Stimulated activated CD4-positive, alpha-beta T cell treated with anti-CD3 and anti-CD28 coated beads, TNF-alpha, amount 100 ng/mL, for 4 hours (primary cell): Measurements from ENCODE around the gene POLR3K.
"Not testable (repeated sequence)": the region's sequence is repeated elsewhere in the genome, so short reads cannot be mapped to it uniquely, and the experiment has no call there.

Experiments
- DNase-seq, 3 experiments: peaks; one replicate each; pipeline ENCODE4 v3.0.0-alpha.2; 2020; ENCODE audit warnings: low read depth in 3 of 3

The POLR3K gene

GRCh38 chr16:65745-66144, 12.3 kb upstream of the POLR3K start:
- DNase-seq, result peak; percentile 71 to 78 (median 72)

DNA sequence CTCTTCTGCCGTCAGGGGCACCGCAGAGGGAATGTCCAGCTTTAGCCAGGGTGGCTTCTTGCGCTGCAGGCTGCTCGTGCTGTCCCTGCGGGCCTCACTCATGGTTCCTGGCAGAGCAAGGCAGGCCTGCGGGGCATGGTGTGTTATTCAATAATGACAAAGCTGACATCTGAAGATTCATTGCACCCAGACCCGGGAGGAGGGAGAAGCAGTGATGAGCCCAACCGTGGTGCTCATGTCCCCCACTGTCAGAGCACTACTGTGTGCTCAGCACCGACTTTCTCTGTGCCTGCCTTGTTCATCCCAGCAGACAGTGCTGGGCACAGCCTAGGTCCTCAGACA, 11.5 kb upstream of the POLR3K start:
- DNase-seq, result no peak

DNA sequence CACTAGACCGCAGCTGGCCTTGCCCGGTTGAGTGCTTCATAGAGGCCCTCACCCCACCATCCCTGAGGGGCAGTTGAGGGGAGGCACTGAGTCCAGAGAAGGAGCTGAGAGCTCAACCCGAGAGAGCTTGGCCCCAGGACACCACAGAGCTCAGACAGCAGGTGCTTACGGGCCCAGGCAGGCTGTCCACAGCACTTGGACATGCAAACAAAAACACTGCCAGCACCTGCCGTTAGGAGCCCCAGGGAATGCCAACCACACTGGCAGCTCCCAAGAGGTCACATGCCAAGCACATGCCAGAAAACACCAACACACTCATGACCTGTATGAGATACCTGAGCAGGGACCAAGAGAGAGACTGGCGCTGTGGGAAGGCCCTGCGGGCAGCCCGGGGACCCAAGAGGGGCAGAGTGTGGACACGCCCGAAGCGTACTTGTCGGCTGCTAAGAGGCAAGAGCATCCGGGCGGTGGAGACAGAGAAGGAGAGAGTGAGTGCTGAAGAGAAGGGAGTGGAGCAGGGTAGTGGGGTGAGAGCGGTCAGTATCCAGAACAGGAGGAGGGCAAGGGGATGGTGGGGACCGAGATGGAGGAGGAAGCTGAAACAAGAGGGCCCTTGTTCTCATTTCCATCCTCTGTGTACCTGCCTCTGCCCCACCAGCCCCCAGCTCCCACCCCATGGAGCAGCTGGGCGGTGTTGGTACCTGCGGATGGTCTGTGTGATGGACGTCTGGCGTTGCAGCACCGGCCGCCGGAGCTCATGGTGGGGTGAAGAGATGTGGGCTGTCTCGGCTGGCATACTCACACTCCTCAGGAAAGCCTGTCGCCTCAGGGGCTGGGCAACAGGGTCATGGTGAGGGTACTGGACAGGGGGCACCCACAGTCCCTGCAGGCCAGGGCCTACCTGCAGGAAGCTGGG, 10.8 kb upstream of the POLR3K start:
- no peak for DNase-seq

DNA sequence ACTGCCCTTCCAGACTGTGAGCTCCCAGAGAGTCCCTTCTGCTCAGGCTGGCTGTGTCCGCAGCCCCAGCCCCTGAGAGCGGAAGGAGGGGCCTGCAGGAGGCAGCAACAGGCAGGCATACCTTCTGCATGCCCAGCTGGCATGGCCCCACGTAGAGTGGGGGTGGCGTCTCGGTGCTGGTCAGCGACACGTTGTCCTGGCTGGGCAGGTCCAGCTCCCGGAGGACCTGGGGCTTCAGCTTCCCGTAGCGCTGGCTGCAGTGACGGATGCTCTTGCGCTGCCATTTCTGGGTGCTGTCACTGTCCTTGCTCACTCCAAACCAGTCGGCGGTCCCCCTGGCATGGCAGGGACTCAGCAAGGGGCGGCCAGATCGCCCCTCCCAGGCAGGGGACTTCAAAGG, 10.1 kb upstream of the POLR3K start:
- DNase-seq, result no peak

GRCh38 chr16:62968-63391, 9.6 kb upstream of the POLR3K start:
- no peak for DNase-seq

DNA sequence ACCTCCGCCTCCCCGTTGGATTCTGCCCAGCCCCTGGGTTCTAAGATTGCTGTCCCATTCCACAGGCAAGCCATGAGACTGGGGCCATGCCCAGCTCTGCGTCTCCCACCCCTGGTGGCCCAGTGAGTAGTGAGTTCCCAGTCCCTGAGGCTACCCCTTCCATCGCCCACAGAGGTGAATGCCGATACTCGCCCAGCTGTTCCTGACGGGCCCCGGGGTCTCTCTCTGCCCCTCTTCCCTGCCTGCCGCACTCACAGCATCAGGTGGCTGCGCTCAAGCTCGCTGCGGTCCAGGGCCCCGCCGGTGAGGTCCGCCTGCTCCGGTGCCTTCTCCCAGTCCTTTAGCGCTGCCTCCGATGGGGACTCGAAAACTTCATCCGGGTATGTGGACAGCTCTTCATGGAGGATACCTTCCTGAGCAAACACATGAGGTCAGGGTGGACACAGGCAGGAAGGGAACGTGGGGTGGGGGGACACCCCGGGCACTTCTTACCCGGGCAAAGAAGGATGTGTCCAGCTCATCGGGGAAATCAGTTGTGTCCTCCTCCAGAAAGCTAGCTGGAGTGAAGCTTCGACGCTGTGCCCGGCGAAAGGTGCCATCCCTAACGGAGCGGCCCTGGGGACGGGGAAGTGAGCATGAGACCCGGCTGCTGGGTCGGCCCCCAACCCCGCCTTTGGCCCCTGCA, 9.0 kb upstream of the POLR3K start:
- no peak for DNase-seq

- DNase-seq, result no peak
Measured at GRCh38 chr16:61879-62281, 8.5 kb upstream of the POLR3K start.

- no peak for DNase-seq
Measured at GRCh38 chr16:60929-61878, 7.8 kb upstream of the POLR3K start.

DNA sequence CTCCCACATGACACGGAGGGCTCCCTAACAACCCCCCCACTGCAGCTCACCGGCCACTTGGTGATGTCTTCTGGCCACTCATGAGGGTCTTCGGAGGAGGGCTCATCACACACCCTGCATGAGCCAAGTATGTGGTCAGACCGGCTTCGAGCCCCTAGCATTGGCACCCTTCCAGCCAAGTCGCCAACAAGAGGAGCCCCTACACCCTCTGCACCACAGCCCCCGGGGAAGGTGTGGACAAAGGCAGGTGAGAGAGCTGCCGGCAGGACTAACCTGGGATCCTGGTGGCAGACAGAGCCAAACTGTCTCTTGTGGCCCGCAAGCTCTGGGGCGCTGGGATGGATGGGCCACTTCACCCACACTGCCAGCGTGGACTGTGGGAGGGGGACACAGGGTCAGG, 6.8 kb upstream of the POLR3K start:
- DNase-seq, result no peak

DNA sequence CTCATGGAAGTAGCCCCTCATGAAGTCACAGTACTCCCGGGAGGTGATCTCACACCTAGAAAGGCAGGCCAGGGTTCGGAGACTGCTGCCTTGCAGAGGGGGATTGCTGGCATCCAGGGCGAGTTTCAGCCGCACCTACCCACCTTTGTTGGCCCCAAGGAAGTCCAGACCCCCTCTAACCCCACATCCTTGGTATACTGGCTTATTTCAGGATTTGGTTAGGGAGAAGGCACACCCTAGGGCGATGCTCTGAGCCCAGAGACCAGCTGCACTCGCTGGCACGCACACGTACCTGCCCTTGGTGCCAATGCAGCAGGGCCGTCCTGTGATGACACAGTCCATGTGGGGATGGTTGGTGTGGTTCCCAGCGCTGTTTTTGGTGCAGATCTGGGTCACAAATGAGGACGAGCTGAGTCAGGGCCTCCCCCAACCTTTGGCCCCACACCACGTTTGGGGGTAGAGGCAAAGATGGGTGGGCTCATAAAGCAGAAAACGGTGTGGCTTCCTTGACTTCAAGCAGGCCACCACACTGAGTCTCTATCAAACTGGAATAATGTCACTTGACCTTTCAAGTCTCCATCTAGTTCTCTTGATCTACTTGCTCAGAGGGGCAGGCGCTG, 6.1 kb upstream of the POLR3K start:
- no peak for DNase-seq

- DNase-seq, result no peak
Measured at GRCh38 chr16:58491-59439, 5.4 kb upstream of the POLR3K start.

GRCh38 chr16:57711-58110, 4.3 kb upstream of the POLR3K start:
- no peak for DNase-seq

GRCh38 chr16:56231-56927, 3.0 kb upstream of the POLR3K start:
- no peak for DNase-seq

- no peak for DNase-seq
Measured at GRCh38 chr16:55571-56136, 2.2 kb upstream of the POLR3K start.

- no peak for DNase-seq
Measured at GRCh38 chr16:54237-54581, 801 bp upstream of the POLR3K start.

DNA sequence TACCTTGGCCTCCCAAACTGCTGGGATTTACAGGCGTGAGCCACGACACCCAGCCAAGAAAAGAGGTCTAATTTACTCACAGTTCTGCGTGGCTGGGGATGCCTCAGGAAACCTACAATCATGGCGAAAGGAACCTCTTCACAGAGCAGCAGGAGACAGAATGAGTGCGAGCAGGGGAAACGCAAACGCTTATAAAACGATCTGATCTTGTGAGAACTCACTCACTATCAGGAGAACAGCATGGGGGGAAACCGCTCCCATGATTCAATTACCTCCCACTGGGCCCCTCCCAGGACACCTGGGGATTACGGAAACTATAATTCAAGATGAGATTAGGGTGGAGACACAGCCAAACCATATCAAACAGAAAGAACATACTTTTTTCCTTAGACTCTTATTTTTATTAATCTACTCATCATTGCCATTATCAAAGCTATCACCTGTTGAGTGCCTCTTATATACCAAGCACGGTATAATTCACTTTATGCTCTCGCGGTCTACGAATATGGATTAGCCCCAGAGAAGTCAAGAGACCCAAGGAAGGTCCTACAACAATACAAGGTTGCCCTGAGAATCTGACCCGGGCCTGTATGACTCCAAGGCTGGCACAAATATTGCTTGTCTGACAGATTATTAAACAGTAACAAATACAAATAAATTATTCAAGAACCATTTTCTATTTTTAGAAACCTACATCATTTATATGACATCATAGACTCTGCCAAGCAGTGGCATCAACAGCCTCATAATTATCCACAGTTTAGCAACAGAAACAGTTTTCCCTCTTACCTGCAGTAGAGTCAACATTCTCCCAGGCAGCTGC, 2.4 kb downstream of the POLR3K start:
- DNase-seq, result no peak

- DNase-seq, result no peak
Measured at GRCh38 chr16:47234-47633, 6.2 kb downstream of the POLR3K start.

- DNase-seq, result not testable (repeated sequence)
Measured at GRCh38 chr16:46510-46909, 6.9 kb downstream of the POLR3K start.

- no peak for DNase-seq
Measured at GRCh38 chr16:45454-45853, 8.0 kb downstream of the POLR3K start.
